HL-60 (cell line): ENCODE measurements around the gene DIS3L2.

ENCODE experiments used
- POLR2AphosphoS5 ChIP-seq: IDR thresholded peaks from 2 replicates; pipeline ENCODE4 v1.6.1; 2012; ENCODE audit warnings: low read depth
- TF ChIP-seq, protein P1 (sequence below): IDR thresholded peaks from one replicate; pipeline ENCODE4 v1.5.1; 2011; ENCODE audit warnings: low read length, control low read depth, inconsistent platforms; ENCODE audit not compliant: insufficient read depth
- TF ChIP-seq, protein P2 (sequence below): IDR thresholded peaks from 2 replicates; pipeline ENCODE4 v1.6.1; 2012; ENCODE audit warnings: low read depth; ENCODE audit not compliant: insufficient replicate concordance

DNA sequence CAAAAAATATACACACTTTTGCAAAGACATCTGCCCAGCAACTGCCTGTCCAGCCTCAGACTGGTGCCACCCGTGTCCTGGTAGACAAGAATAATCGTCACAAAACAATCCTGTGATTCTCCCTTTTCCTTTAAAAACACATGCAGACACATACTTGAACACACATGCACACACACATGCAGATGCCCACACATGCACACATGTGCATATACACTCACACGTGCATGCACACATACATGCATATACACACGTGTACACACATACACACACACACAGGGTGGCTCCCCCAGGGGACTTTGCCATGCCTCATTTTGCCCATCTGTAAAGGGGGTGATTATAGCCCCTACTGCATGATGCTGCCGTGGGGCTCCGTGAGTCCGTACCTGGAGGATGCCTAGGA is 392.1 kb downstream of the DIS3L2 start:
- TF ChIP-seq, protein P1, sequence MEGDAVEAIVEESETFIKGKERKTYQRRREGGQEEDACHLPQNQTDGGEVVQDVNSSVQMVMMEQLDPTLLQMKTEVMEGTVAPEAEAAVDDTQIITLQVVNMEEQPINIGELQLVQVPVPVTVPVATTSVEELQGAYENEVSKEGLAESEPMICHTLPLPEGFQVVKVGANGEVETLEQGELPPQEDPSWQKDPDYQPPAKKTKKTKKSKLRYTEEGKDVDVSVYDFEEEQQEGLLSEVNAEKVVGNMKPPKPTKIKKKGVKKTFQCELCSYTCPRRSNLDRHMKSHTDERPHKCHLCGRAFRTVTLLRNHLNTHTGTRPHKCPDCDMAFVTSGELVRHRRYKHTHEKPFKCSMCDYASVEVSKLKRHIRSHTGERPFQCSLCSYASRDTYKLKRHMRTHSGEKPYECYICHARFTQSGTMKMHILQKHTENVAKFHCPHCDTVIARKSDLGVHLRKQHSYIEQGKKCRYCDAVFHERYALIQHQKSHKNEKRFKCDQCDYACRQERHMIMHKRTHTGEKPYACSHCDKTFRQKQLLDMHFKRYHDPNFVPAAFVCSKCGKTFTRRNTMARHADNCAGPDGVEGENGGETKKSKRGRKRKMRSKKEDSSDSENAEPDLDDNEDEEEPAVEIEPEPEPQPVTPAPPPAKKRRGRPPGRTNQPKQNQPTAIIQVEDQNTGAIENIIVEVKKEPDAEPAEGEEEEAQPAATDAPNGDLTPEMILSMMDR: no peak
- TF ChIP-seq POLR2AphosphoS5: no peak
- TF ChIP-seq, protein P2, sequence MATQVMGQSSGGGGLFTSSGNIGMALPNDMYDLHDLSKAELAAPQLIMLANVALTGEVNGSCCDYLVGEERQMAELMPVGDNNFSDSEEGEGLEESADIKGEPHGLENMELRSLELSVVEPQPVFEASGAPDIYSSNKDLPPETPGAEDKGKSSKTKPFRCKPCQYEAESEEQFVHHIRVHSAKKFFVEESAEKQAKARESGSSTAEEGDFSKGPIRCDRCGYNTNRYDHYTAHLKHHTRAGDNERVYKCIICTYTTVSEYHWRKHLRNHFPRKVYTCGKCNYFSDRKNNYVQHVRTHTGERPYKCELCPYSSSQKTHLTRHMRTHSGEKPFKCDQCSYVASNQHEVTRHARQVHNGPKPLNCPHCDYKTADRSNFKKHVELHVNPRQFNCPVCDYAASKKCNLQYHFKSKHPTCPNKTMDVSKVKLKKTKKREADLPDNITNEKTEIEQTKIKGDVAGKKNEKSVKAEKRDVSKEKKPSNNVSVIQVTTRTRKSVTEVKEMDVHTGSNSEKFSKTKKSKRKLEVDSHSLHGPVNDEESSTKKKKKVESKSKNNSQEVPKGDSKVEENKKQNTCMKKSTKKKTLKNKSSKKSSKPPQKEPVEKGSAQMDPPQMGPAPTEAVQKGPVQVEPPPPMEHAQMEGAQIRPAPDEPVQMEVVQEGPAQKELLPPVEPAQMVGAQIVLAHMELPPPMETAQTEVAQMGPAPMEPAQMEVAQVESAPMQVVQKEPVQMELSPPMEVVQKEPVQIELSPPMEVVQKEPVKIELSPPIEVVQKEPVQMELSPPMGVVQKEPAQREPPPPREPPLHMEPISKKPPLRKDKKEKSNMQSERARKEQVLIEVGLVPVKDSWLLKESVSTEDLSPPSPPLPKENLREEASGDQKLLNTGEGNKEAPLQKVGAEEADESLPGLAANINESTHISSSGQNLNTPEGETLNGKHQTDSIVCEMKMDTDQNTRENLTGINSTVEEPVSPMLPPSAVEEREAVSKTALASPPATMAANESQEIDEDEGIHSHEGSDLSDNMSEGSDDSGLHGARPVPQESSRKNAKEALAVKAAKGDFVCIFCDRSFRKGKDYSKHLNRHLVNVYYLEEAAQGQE: no peak
